HG03432 (cell line): Measurements from ENCODE around the gene NEGR1.

Experiments
- ATAC-seq: cut with Tn5 transposase; IDR thresholded peaks from one replicate; pipeline ENCODE4 v1.9.1; 2021; ENCODE audit warnings: mild to moderate bottlenecking, moderate library complexity; ENCODE audit not compliant: unreplicated experiment

Gene NEGR1

GRCh38 chr1:71649608-71650007 lies 632.7 kb downstream of the NEGR1 start:
- no peak for ATAC-seq

- no peak for ATAC-seq
Observed at GRCh38 chr1:71647513-71648300, 634.6 kb downstream of the NEGR1 start.

- ATAC-seq: no peak
Observed at GRCh38 chr1:71645015-71645414, 637.3 kb downstream of the NEGR1 start.

- no peak for ATAC-seq
Observed at GRCh38 chr1:71641903-71642302, 640.4 kb downstream of the NEGR1 start.

- no peak for ATAC-seq
Observed at GRCh38 chr1:71640998-71641397, 641.3 kb downstream of the NEGR1 start.

- ATAC-seq: no peak
Observed at GRCh38 chr1:71640116-71640515, 642.2 kb downstream of the NEGR1 start.

GRCh38 chr1:71638081-71638766 lies 644.1 kb downstream of the NEGR1 start:
- ATAC-seq: no peak

- ATAC-seq: no peak
Observed at GRCh38 chr1:71635568-71635967, 646.8 kb downstream of the NEGR1 start.

- no peak for ATAC-seq
Observed at GRCh38 chr1:71634159-71634558, 648.2 kb downstream of the NEGR1 start.

- ATAC-seq: no peak
Observed at GRCh38 chr1:71630073-71630472, 652.3 kb downstream of the NEGR1 start.

GRCh38 chr1:71625004-71625403 lies 657.3 kb downstream of the NEGR1 start:
- no peak for ATAC-seq

GRCh38 chr1:71623888-71624287 lies 658.5 kb downstream of the NEGR1 start:
- ATAC-seq: no peak

GRCh38 chr1:71621785-71622184 lies 660.6 kb downstream of the NEGR1 start:
- no peak for ATAC-seq

- ATAC-seq: no peak
Observed at GRCh38 chr1:71618766-71619530, 663.4 kb downstream of the NEGR1 start.

- ATAC-seq: no peak
Observed at GRCh38 chr1:71618191-71618590, 664.1 kb downstream of the NEGR1 start.

- ATAC-seq: no peak
Observed at GRCh38 chr1:71610476-71610875, 671.9 kb downstream of the NEGR1 start.

- no peak for ATAC-seq
Observed at GRCh38 chr1:71603044-71603776, 679.1 kb downstream of the NEGR1 start.

GRCh38 chr1:71600023-71600422 lies 682.3 kb downstream of the NEGR1 start:
- ATAC-seq: no peak

GRCh38 chr1:71599306-71599705 lies 683.0 kb downstream of the NEGR1 start:
- no peak for ATAC-seq

GRCh38 chr1:71593523-71593922 lies 688.8 kb downstream of the NEGR1 start:
- ATAC-seq: no peak
